Bronchial epithelial cell (primary cell): Measurements from ENCODE around the gene WDTC1. TPM values are rescaled to one million over a fixed set of nuclear protein-coding genes. Genes with fewer than 3 reads are reported as not detected.

Experiments
- DNase-seq: peaks from one replicate; pipeline ENCODE4 v3.0.0-alpha.2; 2010; ENCODE audit warnings: low read depth
- FAIRE-seq: peaks from 2 replicates; lab custom pipeline; 2011; peaks lifted over from hg19 to GRCh38; lab: Jason Lieb, UNC
- H3K27me3 ChIP-seq: 2 replicates; pipeline ENCODE4 v1.5.1; 2011; ENCODE audit warnings: low read length; ENCODE audit not compliant: control insufficient read depth, insufficient read depth
- H3K36me3 ChIP-seq: 2 replicates; pipeline ENCODE4 v1.5.1; 2011; ENCODE audit warnings: low read length; ENCODE audit not compliant: control insufficient read depth, insufficient read depth
- H3K4me3 ChIP-seq: 2 replicates; pipeline ENCODE4 v1.5.1; 2011; ENCODE audit warnings: mild to moderate bottlenecking, low read depth, low read length, control low read depth
- CTCF ChIP-seq: IDR thresholded peaks from 2 replicates; pipeline ENCODE4 v1.5.1; 2011; ENCODE audit warnings: mild to moderate bottlenecking, moderate library complexity, low read length, control low read depth, inconsistent platforms; ENCODE audit not compliant: insufficient read depth, severe bottlenecking
- total RNA-seq: library from RNA; depleted of rRNA; stranded (reverse); fragments of >200 nt; gene quantifications from 2 replicates; pipeline ENCODE4 v1.2.1, GENCODE V29; 2014

The WDTC1 gene
- total RNA-seq, 1 donor from 2014 or later = 13.4 TPM

GRCh38 chr1:27290581-27290980 lies 56.1 kb downstream of the WDTC1 start:
- Histone ChIP-seq H3K4me3 (no peak overlapping the region), H3K36me3 (peaks cover 7% of the 10 kb centered on the region), H3K27me3 (no peaks in the 10 kb centered on the region)
- no peak for TF ChIP-seq CTCF
- FAIRE-seq = no peak
- DNase-seq = no peak

- Histone ChIP-seq H3K27me3 (no peaks in the 10 kb centered on the region), H3K36me3 (peaks cover 8% of the 10 kb centered on the region), H3K4me3 (no peak overlapping the region)
- FAIRE-seq = peak; percentile 66
- DNase-seq = peak; percentile 37
- TF ChIP-seq CTCF = no peak
These were observed 57.7 kb downstream of the WDTC1 start for GRCh38 chr1:27292106-27292505.

GRCh38 chr1:27293915-27294314 lies 59.5 kb downstream of the WDTC1 start:
- no peak for TF ChIP-seq CTCF
- no peak for FAIRE-seq
- Histone ChIP-seq H3K27me3 (no peaks in the 10 kb centered on the region), H3K36me3 (peaks cover 8% of the 10 kb centered on the region), H3K4me3 (no peak overlapping the region)
- no peak for DNase-seq

- peak; percentile 83 for TF ChIP-seq CTCF
- DNase-seq = no peak
These were observed 62.4 kb downstream of the WDTC1 start for GRCh38 chr1:27296773-27297291.

GRCh38 chr1:27297903-27298302 lies 63.5 kb downstream of the WDTC1 start:
- no peak for DNase-seq
- Histone ChIP-seq H3K27me3 (no peaks in the 10 kb centered on the region), H3K4me3 (no peak overlapping the region), H3K36me3 (peaks cover 5% of the 10 kb centered on the region)
- no peak for FAIRE-seq
- TF ChIP-seq CTCF = no peak

More at GRCh38 chr1:27296773-27297291, 62.4 kb downstream of the WDTC1 start:
- no peak for FAIRE-seq
- Histone ChIP-seq H3K4me3 (no peak overlapping the region), H3K36me3 (peaks cover 6% of the 10 kb centered on the region), H3K27me3 (no peaks in the 10 kb centered on the region)
